HCT116 (cell line): ENCODE data around the gene ALG2.

Source experiments
- CBX3 ChIP-seq: IDR thresholded peaks from 2 replicates; pipeline ENCODE4 v1.6.1; 2012; ENCODE audit warnings: low read depth
- CTCF ChIP-seq, 3 experiments: fragments of 200-600 bp in 1 of 3; sonication (generic) in 1 of 3; IDR thresholded peaks in 2 of 3; conservative IDR thresholded peaks in 1 of 3; 2 replicates each; pipeline ENCODE4 v1.5.1; 2012 to 2017; ENCODE audit warnings: low read depth in 2 of 3, low read length in 2 of 3, antibody characterized with exemption in 1 of 3, borderline replicate concordance in 1 of 3, control low read depth in 1 of 3, mild to moderate bottlenecking in 1 of 3, mixed read lengths in 1 of 3, mixed run types in 1 of 3, moderate library complexity in 1 of 3; ENCODE audit not compliant: insufficient read depth in 1 of 3
- EZH2 ChIP-seq: fragments of 200-600 bp; sonication (generic); IDR thresholded peaks from 2 replicates; pipeline ENCODE4 v1.6.1; 2017; ENCODE audit warnings: antibody characterized with exemption, mixed run types
- EZH2phosphoT487 ChIP-seq: fragments of 200-600 bp; IDR thresholded peaks from 2 replicates; pipeline ENCODE4 v1.6.1; 2018; ENCODE audit warnings: antibody characterized with exemption, borderline replicate concordance
- POLR2A ChIP-seq: IDR thresholded peaks from 2 replicates; pipeline ENCODE4 v1.7.0; 2011; ENCODE audit warnings: borderline replicate concordance; ENCODE audit not compliant: insufficient read depth, insufficient read length; ENCODE audit errors: extremely low read depth
- POLR2AphosphoS5 ChIP-seq: IDR thresholded peaks from 2 replicates; pipeline ENCODE4 v1.6.1; 2011; ENCODE audit warnings: mild to moderate bottlenecking, low read depth, low read length, moderate library complexity
- RAD21 ChIP-seq: IDR thresholded peaks from 2 replicates; pipeline ENCODE4 v1.6.1; 2012; ENCODE audit warnings: low read depth, mild to moderate bottlenecking
- SIN3A ChIP-seq: IDR thresholded peaks from 2 replicates; pipeline ENCODE4 v1.6.1; 2012; ENCODE audit warnings: low read depth
- TCF7L2 ChIP-seq: IDR thresholded peaks from 2 replicates; pipeline ENCODE4 v1.7.0; 2011; ENCODE audit warnings: borderline replicate concordance, inconsistent platforms; ENCODE audit not compliant: insufficient read depth, insufficient read length; ENCODE audit errors: extremely low read depth
- ZBTB33 ChIP-seq: IDR thresholded peaks from 2 replicates; pipeline ENCODE4 v1.6.1; 2011; ENCODE audit warnings: mild to moderate bottlenecking, low read length, moderate library complexity; ENCODE audit not compliant: insufficient replicate concordance; ENCODE audit errors: extremely low read depth
- ZNF274 ChIP-seq: fragments of 200-500 bp; sonication (Bioruptor generic); IDR thresholded peaks from 2 replicates; pipeline ENCODE4 v1.6.1; 2014; ENCODE audit warnings: mild to moderate bottlenecking, low read depth, low read length, inconsistent platforms
- TF ChIP-seq, protein P1 (sequence below): IDR thresholded peaks from 2 replicates; pipeline ENCODE4 v1.6.1; 2012

- TF ChIP-seq POLR2A: no peak
- no peak for TF ChIP-seq CTCF (IDR thresholded peaks at IDR 0.05 in 2 of 3, conservative IDR thresholded peaks at IDR 0.05 in 1 of 3; ENCODE audit: borderline replicate concordance in 1 of 3, insufficient read depth in 1 of 3, low read depth in 2 of 3, low read length in 2 of 3)
- TF ChIP-seq EZH2phosphoT487: no peak
- TF ChIP-seq SIN3A: no peak
- TF ChIP-seq ZBTB33: no peak
- TF ChIP-seq TCF7L2: no peak
- TF ChIP-seq CBX3: no peak
- TF ChIP-seq POLR2AphosphoS5: no peak
- TF ChIP-seq EZH2: no peak
- TF ChIP-seq RAD21: no peak
- TF ChIP-seq ZNF274: no peak
- TF ChIP-seq, protein P1, sequence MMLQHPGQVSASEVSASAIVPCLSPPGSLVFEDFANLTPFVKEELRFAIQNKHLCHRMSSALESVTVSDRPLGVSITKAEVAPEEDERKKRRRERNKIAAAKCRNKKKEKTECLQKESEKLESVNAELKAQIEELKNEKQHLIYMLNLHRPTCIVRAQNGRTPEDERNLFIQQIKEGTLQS: no peak
Measured at GRCh38 chr9:99238331-99238730, 16.6 kb upstream of the ALG2 start.
